Erythroblast (primary cell): ENCODE data around the gene FMC1.
"Not testable (repeated sequence)": the region's sequence is repeated elsewhere in the genome, so short reads cannot be mapped to it uniquely, and the experiment has no call there.

ENCODE experiments used
- DNase-seq, 2 experiments: peaks; one replicate each; lab custom pipeline; 2025; lab: John Stamatoyannopoulos, UW
- GATA1 ChIP-seq: IDR thresholded peaks from 2 replicates; pipeline ENCODE4 v1.6.1; 2011; ENCODE audit warnings: low read depth, mild to moderate bottlenecking, control low read depth, low read length, moderate library complexity
- POLR2A ChIP-seq: IDR thresholded peaks from 2 replicates; pipeline ENCODE4 v1.6.1; 2011; ENCODE audit warnings: mild to moderate bottlenecking, low read length

Gene FMC1, protein sequence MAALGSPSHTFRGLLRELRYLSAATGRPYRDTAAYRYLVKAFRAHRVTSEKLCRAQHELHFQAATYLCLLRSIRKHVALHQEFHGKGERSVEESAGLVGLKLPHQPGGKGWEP

DNA sequence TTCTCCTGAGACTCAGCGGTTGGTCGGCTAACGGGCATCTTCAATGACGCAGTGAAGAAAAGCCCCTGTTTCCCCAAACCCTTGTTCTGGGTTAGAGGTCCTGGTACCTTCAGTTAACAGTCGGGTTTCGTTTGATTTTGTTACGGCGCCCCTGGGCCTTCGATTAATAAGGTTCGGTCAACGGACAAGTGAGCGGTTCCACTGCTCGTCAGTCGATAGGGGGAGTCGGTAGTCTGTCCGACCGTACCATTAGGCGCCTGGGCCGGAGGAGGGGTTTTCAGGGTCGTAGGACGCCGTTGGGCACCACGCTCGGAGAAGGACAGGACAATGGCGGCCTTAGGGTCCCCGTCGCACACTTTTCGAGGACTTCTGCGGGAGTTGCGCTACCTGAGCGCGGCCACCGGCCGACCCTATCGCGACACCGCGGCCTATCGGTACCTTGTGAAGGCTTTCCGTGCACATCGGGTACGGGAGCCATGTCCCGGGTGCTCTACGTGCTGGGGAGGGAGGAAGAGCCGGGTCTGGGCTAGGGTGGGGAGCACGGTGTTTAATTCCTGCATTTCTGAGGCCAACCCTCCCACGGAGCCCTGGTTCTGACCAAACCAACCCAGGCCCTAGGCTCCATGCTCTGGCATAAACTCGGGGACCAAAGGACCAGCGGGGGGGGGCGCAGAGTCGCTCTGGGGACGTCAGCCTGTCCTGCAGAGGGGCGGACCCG, at the start of gene FMC1:
FMC1 (plus strand) TSS at position 280 of the 718 bp plus-strand sequence; CDS start at position 328, 48 bp downstream.
- TF ChIP-seq GATA1 (no peak), POLR2A (peak; percentile 95)
- DNase-seq = peak; percentile 95 to 96

GRCh38 chr7:139292821-139293220, 48.3 kb upstream of the FMC1 start:
- no peak for TF ChIP-seq GATA1
- no peak for TF ChIP-seq POLR2A
- no peak for DNase-seq

DNA sequence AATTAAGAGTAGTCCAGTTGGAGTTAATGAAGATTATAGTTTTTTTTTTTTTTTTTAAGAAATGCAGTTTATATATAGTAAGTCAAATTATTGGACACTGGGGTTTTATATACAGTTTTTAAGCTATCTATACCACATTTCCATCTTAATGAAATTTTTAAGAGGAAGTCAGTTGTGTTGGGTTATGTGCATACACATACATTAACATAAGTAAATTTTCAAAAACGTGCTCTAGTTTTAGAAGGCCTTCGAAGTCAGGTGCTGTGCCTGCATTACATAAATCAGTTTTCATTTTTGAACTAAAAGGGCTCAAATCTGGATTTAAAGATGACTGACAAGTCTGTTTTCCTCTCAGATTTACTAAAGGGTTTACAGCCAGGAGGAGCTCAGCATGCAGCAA, 47.6 kb upstream of the FMC1 start:
- TF ChIP-seq GATA1 = no peak
- no peak for TF ChIP-seq POLR2A
- no peak for DNase-seq

DNA sequence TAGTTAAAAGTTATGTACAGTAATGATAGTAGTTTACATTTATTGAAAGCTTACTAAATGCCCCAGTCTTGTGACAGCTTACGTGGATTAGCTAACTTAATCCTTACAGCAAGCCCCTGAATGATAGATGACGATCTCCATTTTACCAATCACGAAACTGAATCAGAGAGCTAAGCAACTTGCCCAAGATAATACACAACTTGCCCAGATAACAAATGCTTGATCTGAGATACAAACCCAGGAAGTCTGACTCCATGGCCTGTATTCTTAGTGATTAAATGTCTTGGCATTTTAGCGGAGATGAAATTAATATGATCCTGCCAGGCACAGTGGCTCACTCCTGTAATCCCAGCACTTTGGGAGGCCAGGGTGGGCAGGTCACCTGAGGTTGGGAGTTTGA, 46.9 kb upstream of the FMC1 start:
- TF ChIP-seq GATA1 = no peak
- no peak for TF ChIP-seq POLR2A
- no peak for DNase-seq

DNA sequence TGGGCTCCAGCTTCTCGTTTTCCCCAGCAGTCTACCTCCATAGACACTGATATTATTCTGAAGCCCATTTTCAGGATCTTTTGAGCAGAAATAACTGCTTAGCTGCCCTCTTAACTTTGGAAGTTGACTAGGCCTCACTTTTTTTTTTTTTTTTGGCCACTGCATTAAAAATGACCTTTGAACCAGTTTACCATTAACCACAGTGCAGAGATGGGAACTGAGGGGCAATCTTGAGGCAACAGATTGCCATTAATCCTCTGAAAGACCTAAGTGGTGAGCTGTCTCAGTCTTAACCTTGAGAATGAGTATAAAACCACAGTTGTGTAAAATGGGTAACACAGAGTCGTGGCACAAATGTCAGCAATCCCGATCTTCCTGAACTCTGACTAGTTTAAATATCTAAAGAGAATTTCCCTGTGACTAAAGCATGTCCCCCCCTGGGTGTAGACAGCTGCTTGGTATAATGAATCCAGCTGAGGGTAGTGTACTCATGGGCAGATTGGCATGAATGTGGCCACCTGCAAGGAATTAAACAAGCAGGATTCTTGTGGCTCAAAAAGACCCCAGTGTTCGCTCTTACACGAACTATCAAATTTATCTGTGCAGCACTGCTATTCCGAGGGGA, 46.1 kb upstream of the FMC1 start:
- DNase-seq = no peak
- TF ChIP-seq GATA1 = no peak
- no peak for TF ChIP-seq POLR2A

- no peak for DNase-seq
- no peak for TF ChIP-seq GATA1
- TF ChIP-seq POLR2A = no peak
These were observed 43.3 kb upstream of the FMC1 start for GRCh38 chr7:139297795-139298194.

DNA sequence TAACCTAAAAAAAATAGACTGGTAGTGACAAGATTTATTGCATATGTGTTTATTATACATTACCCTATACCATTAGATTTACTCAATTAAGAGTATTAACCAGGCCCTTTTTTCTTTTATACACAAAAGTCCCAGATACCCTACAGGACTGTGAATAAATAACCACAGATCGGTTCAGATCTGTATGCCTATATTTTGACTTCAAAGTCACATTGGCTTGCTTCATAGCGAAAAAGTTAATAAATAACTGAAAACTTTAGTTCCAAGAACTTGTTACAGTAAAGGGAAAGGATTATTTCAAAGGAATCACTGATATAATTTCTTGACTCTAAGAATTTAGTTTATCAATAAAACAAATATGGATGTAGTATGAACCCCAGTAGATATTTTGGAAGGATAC, 41.8 kb upstream of the FMC1 start:
- TF ChIP-seq POLR2A = no peak
- no peak for TF ChIP-seq GATA1
- DNase-seq = no peak

GRCh38 chr7:139300390-139300789, 40.7 kb upstream of the FMC1 start:
- DNase-seq = no peak
- TF ChIP-seq GATA1 = no peak
- no peak for TF ChIP-seq POLR2A

DNA sequence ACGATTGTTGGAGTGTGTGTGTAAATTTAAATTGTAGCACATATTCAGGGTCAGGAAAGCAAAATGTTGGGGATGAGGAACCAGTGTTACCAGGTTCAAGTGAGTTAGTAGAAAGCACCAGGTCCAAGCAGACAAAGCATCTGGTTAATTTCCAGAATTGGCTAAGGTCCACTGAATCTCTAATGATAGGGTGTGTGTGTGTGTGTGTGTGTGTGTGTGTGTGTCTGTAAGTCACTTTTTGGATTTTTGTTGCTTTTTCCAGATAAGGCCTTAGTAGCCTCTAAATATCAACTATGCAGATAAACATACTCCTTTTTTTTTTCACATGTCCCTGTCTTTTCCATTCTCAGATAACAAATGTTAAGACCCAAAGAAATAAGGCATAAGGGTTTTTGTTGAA, 36.6 kb upstream of the FMC1 start:
- DNase-seq = peak; percentile 13 to 35
- TF ChIP-seq GATA1 (no peak), POLR2A (no peak)

DNA sequence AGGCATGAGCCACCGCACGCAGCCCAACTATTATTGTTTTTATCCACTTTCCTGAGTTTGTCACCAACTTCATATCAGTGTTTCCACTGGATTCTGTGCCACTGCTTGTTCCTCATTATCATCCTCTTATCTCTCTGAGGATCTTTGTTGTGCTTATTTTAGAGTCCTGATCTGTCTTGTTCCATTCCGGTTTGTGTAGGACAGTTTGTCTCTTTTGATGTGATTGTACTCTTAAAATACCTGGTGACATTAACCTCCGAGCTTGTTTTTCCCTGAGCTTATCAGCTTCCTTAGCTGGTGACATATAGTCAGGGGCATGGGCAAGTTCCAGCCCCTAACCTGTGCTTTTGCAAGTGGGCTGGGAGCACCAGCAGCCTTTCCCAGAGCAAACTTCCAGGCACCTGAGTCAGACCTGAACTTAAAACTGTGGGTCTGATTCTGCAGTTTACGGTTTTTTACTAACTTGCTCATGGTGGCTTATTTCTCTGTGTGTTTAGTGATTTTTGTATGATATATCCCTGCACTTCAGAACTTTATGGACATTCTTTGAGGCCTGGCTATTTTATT, 23.1 kb upstream of the FMC1 start:
- TF ChIP-seq GATA1 = no peak
- TF ChIP-seq POLR2A = no peak
- no peak for DNase-seq

DNA sequence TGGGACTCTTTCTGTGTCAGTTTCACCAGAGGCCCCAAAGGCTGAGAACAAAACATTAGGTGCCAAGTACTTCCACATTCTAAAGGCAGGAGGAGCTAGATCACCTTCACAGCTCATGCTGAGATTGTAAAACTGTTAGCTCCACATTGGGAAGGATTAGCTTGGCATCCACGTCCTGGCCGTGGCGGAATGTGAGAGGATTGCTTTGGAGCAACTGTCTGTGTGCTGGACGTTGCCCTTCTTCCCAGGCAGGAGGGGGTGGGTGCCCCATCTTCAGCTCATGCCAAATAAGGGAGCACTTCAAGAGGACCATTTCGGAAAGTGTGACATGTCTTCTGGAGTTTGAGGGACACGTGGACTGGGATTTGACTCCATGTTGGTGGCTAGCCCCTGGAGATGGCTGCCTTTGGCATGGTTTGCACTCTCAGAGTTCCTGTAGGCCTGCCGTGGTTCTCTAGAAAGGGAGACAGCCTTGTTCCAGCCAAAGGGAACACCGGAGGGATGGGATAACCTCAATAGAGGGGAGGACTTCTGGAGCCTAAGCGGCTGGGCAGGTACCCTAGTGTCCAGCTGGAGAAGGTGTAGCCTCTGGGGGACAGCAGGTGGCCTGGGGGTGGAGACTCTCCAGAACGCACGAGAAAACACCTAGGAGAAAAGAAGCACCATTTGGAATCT, 19.9 kb upstream of the FMC1 start:
- DNase-seq = peak; percentile 18 to 25
- TF ChIP-seq GATA1 = no peak
- TF ChIP-seq POLR2A = no peak

GRCh38 chr7:139324709-139325108, 16.4 kb upstream of the FMC1 start:
- DNase-seq = not testable (repeated sequence)

DNA sequence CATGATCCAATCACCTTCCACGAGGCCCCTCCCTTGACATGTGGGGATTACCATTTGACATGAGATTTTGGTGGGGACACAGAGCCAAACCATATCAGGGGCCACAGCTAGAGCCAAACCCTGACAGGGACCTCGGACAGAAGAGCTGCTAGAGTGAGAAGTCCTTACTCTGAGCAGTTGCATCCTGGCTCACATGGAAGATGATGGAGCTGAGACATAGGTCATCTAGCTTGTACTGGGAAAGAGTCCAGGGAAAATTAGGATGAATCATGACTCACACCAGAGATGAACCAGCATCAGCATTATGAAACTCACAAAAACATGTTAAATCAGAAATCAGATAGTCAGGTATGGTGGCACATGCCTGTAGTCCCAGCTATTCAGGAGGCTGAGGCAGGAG, 12.8 kb upstream of the FMC1 start:
- TF ChIP-seq GATA1 (no peak), POLR2A (no peak)
- no peak for DNase-seq

DNA sequence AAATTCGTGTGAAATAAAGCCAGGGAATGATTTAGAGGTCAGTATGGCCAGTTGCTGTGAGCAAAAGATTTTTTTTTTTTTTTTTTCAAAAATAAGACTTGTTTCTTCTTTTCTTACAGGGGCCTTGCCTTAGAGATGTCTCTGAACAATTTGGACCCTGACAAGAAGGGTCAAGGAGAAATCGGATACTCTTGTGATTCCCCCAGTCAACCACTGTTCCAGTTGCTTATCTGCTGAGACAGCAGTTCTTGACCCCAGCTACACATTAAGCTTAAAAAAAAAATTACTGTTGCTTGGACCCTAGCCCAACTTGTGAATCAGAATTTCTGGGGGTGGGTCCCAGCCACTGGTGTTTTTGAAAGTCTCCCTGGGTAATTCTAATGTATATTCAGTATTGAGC, 12.0 kb upstream of the FMC1 start:
- no peak for TF ChIP-seq GATA1
- no peak for TF ChIP-seq POLR2A
- DNase-seq = no peak
